ENCODE measurements around the gene TSSC4. TPM values are rescaled to one million over a fixed set of nuclear protein-coding genes. Genes with fewer than 3 reads are reported as not detected.

The TSSC4 gene
- total RNA-seq, 1 experiment from 2014 or later, result 47.1 TPM

- H4K20me1 ChIP-seq (ENCODE audit: insufficient read depth), result peaks cover 10% of the 10 kb centered on the region; the same call in 1 of the 2 replicates
- CTCF ChIA-PET, result no interaction called here
- H3K9me2 ChIP-seq (ENCODE audit: insufficient read depth), result no peaks in the 10 kb centered on the region
- TF ChIP-seq FOSL1 (IDR thresholded peaks at IDR 0.05; ENCODE audit: low read depth) (no peak), EGR1 (IDR thresholded peaks at IDR 0.05; ENCODE audit: low read depth) (no peak), JUND (IDR thresholded peaks at IDR 0.05) (no peak), SIN3A (IDR thresholded peaks at IDR 0.05; ENCODE audit: low read depth) (no peak), POLR2A (IDR thresholded peaks at IDR 0.05; ENCODE audit: borderline replicate concordance, extremely low read depth, insufficient read depth, insufficient read length) (no peak), SP1 (IDR thresholded peaks at IDR 0.05; ENCODE audit: low read depth) (no peak), ATF3 (IDR thresholded peaks at IDR 0.05) (no peak), SRF (IDR thresholded peaks at IDR 0.05; ENCODE audit: low read depth) (no peak), YY1 (IDR thresholded peaks at IDR 0.05; ENCODE audit: extremely low read depth, insufficient replicate concordance, low read depth, low read length) (no peak), TCF7L2 (IDR thresholded peaks at IDR 0.05; ENCODE audit: borderline replicate concordance, extremely low read depth, insufficient read depth, insufficient read length) (no peak), RAD21 (IDR thresholded peaks at IDR 0.05; ENCODE audit: low read depth) (no peak), ZFX (IDR thresholded peaks at IDR 0.05) (no peak), CBX3 (IDR thresholded peaks at IDR 0.05; ENCODE audit: low read depth) (no peak), REST (IDR thresholded peaks at IDR 0.05; ENCODE audit: low read depth) (no peak), CTCF (IDR thresholded peaks at IDR 0.05 in 2 of 3, conservative IDR thresholded peaks at IDR 0.05 in 1 of 3; ENCODE audit: borderline replicate concordance in 1 of 3, insufficient read depth in 1 of 3, low read depth in 2 of 3, low read length in 2 of 3) (no peak), EZH2phosphoT487 (IDR thresholded peaks at IDR 0.05; ENCODE audit: borderline replicate concordance) (no peak), CEBPB (IDR thresholded peaks at IDR 0.05; ENCODE audit: low read depth) (no peak), EZH2 (IDR thresholded peaks at IDR 0.05) (no peak)
- peaks cover 8 to 10% of the 10 kb centered on the region in 2 experiments; a peak in 3 of 4 replicates for H3K36me3 ChIP-seq (ENCODE audit: control insufficient read depth in 1 of 2, insufficient read depth in 2 of 2, low read length in 2 of 2)
- H3K4me2 ChIP-seq (ENCODE audit: low read length), result no peak overlapping the region
- RAD21 ChIA-PET (ENCODE audit: low non-redundant PET in 1 of 2, low total read pairs in 2 of 2, uncharacterized antibody in 2 of 2, unreplicated experiment in 2 of 2), result no interaction called here
- no peak overlapping the region for H3K27ac ChIP-seq (ENCODE audit: low read depth, low read length)
- no TSS peak for BruUV-seq (replicated peaks)
- H2AFZ ChIP-seq (ENCODE audit: low read depth, low read length, poor library complexity, severe bottlenecking), result no peak overlapping the region
- no peak for ATAC-seq
- H3K4me3 ChIP-seq (replicated peaks in 1 of 2; ENCODE audit: low read depth in 1 of 2, low read length in 2 of 2), result no peak overlapping the region
- no peaks in the 10 kb centered on the region for H3K9me3 ChIP-seq (ENCODE audit: control insufficient read depth in 1 of 2, insufficient read depth in 1 of 2, low read depth in 1 of 2, low read length in 2 of 2)
- no peak overlapping the region for H3K9ac ChIP-seq (ENCODE audit: low read length)
- POLR2A ChIA-PET, result interaction anchor here (2.5 kb wide), 1 partner anchor 10 kb away, joined by 12 read pairs; the partner anchor contains the start of gene CD81
- H3K4me1 ChIP-seq (ENCODE audit: control insufficient read depth in 1 of 2, insufficient read depth in 2 of 2, low read length in 2 of 2), result peaks cover 14 to 47% of the 10 kb centered on the region in 2 experiments
- peaks cover 97% of the 10 kb centered on the region for H3K79me2 ChIP-seq (ENCODE audit: insufficient read depth, low read length)
- no peaks in the 10 kb centered on the region for H3K27me3 ChIP-seq (ENCODE audit: insufficient read depth, low read length)
- DNase-seq (ENCODE audit: low read depth, low spot score), result no peak
- intact Hi-C loops (cut with micrococcal nuclease), result no loop called here
Observed at GRCh38 chr11:2387266-2387987, 13.1 kb upstream of the TSSC4 start.

Data from HCT116 (cell line).